Activated CD8-positive, alpha-beta T cell treated with anti-CD3 and anti-CD28 coated beads, Interleukin-2, amount 10 ng/mL, durations not matched to agents 7 days and 5 days (primary cell): ENCODE data around the gene OTUD1. TPM values are rescaled to one million over a fixed set of nuclear protein-coding genes. Genes with fewer than 3 reads are reported as not detected.

Source experiments
- ATAC-seq: fragments of 150-1000 bp; cut with Tn5 transposase; one replicate; pipeline ENCODE4 v1.10.0; 2021; ENCODE audit warnings: moderate library complexity
- CTCF ChIA-PET: fragments of 350-600 bp; sonication (Branson Sonifier 250); formaldehyde crosslinking; loops from one replicate; lab custom pipeline; 2021; ENCODE audit warnings: antibody characterized with exemption; lab: Charles Lee
- POLR2A ChIA-PET: fragments of 350-600 bp; sonication (Branson Sonifier 250); formaldehyde crosslinking; loops from one replicate; lab custom pipeline; 2021; ENCODE audit warnings: antibody characterized with exemption; lab: Charles Lee
- DNase-seq: peaks from one replicate; pipeline ENCODE4 v3.0.0-alpha.2; 2020
- H3K27ac Mint-ChIP-seq: one replicate; pipeline ENCODE4 v1.8.0; 2021; ENCODE audit warnings: mild to moderate bottlenecking, mixed read lengths
- H3K27me3 Mint-ChIP-seq: one replicate; pipeline ENCODE4 v1.8.0; 2021; ENCODE audit warnings: low read depth, mixed read lengths
- H3K36me3 Mint-ChIP-seq: one replicate; pipeline ENCODE4 v1.8.0; 2021; ENCODE audit warnings: low read depth, mixed read lengths
- H3K4me1 Mint-ChIP-seq: one replicate; pipeline ENCODE4 v1.8.0; 2021; ENCODE audit warnings: low read depth, mixed read lengths
- H3K4me3 Mint-ChIP-seq: one replicate; pipeline ENCODE4 v1.8.0; 2021; ENCODE audit warnings: mild to moderate bottlenecking, mixed read lengths
- H3K9me3 Mint-ChIP-seq: one replicate; pipeline ENCODE4 v1.8.0; 2022; ENCODE audit warnings: mixed read lengths; ENCODE audit not compliant: insufficient read depth
- total RNA-seq, 2 experiments: library from RNA; stranded (reverse); gene quantifications; one replicate each; pipeline ENCODE4 v1.2.3, GENCODE V29; 2021

The OTUD1 gene
- total RNA-seq, 2 experiments from 2014 or later: 8.4 to 8.9 TPM

DNA sequence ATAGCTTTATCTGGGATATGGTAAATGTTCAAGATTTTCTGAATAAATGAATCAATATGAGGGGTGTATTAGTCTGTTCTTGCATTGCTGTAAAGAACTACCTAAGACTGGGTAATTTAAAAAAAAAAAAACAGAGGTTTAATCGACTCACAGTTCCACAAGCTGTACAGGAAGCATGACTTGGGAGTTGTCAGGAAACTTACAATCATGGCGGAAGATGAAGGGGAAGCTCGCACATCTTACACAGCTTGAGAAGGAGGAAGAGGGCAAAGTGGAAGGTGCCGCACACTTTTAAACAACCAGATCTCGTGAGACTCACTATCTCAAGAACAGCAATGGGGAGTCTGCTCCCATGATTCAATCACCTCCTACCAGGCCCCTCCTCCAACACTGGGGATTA, 32.5 kb upstream of the OTUD1 start:
- DNase-seq (no peak), ATAC-seq (no peak)
- Mint-ChIP-seq H3K4me1 (no peaks in the 10 kb centered on the region), H3K27ac (no peak overlapping the region), H3K27me3 (no peaks in the 10 kb centered on the region), H3K36me3 (no peaks in the 10 kb centered on the region), H3K9me3 (no peaks in the 10 kb centered on the region), H3K4me3 (no peak overlapping the region)
- POLR2A ChIA-PET: interaction anchor here (0.6 kb wide), 1 partner anchor 687 kb away, joined by 3 read pairs; no protein-coding TSS in a partner anchor
- CTCF ChIA-PET: no interaction called here

DNA sequence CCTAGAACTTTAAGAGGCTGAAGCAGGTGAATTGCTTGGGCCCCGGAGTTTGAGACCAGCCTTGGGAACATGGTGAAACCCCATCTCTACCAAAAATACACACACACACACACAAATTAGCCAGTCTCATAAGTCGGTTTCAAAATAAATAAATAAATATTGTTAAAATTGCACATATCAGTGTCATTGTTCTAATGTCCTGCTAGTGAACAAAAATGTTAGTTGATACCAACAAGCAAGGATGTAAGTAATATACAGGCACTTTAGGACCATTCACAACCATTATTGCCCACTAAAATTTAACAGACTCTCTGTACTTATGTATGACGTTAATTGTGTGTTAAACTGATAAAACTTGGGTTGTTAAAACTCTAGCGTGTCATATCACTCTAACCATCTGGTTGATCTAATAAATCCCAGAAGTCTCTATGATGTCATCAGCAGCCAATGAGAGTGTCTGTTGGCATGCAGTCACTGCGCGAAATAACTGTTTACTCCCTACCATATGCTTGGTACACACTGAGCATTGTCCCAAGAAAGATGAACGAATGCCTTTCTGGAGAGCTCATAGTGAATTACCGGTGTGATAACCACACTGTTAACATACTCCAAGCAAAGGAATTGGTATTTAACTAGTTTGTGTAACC, 30.4 kb upstream of the OTUD1 start:
- H3K9me3 Mint-ChIP-seq: no peaks in the 10 kb centered on the region
- ATAC-seq (no peak), DNase-seq (no peak)
- H3K36me3 Mint-ChIP-seq: no peaks in the 10 kb centered on the region
- no peaks in the 10 kb centered on the region for H3K27me3 Mint-ChIP-seq
- H3K27ac Mint-ChIP-seq: no peak overlapping the region
- H3K4me1 Mint-ChIP-seq: peaks cover 4% of the 10 kb centered on the region
- no peak overlapping the region for H3K4me3 Mint-ChIP-seq
- ChIA-PET CTCF (no interaction called here), POLR2A (no interaction called here)

DNA sequence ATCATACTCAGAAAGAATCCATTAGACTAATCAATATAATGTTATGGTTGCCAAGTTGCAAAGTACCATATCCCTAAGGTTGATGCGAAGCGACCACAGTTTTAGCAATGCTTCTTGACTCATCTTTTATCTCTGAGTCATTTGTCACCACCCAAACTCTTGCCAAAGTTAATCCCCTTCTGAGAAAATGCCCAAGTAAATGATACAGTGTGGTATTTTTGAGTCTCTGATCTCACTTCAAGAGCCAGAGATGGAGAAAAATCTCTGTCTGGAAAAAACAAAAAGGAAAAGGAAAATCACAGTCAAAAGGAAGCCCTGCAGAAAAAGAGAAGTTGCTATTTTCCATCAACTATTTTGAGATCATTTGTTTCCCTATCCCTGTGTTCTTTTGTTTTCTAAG, 26.7 kb upstream of the OTUD1 start:
- H3K4me1 Mint-ChIP-seq: peaks cover 7% of the 10 kb centered on the region
- no peak for ATAC-seq
- no peak overlapping the region for H3K27ac Mint-ChIP-seq
- H3K36me3 Mint-ChIP-seq: no peaks in the 10 kb centered on the region
- CTCF ChIA-PET: no interaction called here
- POLR2A ChIA-PET: interaction anchor here (0.6 kb wide), 1 partner anchor 1915 kb away, joined by 3 read pairs; no protein-coding TSS in a partner anchor
- no peak for DNase-seq
- no peak overlapping the region for H3K4me3 Mint-ChIP-seq
- no peaks in the 10 kb centered on the region for H3K27me3 Mint-ChIP-seq
- H3K9me3 Mint-ChIP-seq: no peaks in the 10 kb centered on the region

DNA sequence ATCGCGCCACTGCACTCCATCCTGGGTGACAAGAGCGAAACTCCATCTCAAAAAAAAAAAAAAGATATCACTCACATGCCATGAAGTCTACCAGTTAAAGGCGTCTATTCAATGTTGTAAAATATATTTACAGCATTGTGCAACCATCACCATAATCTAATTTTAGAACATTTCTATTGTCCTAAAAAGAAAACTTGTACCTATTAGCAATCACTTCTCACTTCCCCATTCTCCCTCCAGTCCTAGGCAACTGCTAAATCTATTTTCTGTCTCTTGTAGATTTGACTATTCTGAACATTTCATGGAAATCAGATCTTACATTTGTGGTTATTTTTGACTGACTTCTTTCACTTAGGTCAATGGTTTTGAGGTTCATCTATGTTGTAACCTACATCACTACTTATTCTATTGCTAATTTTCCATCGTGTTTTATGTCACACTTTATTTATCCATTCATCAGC, 25.2 kb upstream of the OTUD1 start:
- no peak for ATAC-seq
- ChIA-PET POLR2A (no interaction called here), CTCF (no interaction called here)
- Mint-ChIP-seq H3K27ac (no peak overlapping the region), H3K27me3 (no peaks in the 10 kb centered on the region), H3K4me1 (peaks cover 7% of the 10 kb centered on the region), H3K4me3 (no peak overlapping the region), H3K9me3 (no peaks in the 10 kb centered on the region), H3K36me3 (no peaks in the 10 kb centered on the region)
- no peak for DNase-seq

GRCh38 chr10:23414658-23415057, 24.2 kb upstream of the OTUD1 start:
- Mint-ChIP-seq H3K9me3 (no peaks in the 10 kb centered on the region), H3K4me1 (peaks cover 7% of the 10 kb centered on the region), H3K4me3 (no peak overlapping the region), H3K27ac (no peak overlapping the region), H3K27me3 (no peaks in the 10 kb centered on the region), H3K36me3 (no peaks in the 10 kb centered on the region)
- DNase-seq: no peak
- POLR2A ChIA-PET: no interaction called here
- ATAC-seq: no peak
- CTCF ChIA-PET: interaction anchor here (1.3 kb wide), 1 partner anchor 23 kb away, joined by 4 read pairs; no protein-coding TSS in a partner anchor

- CTCF ChIA-PET: no interaction called here
- no peak overlapping the region for H3K27ac Mint-ChIP-seq
- H3K4me1 Mint-ChIP-seq: peaks cover 5% of the 10 kb centered on the region
- no peaks in the 10 kb centered on the region for H3K27me3 Mint-ChIP-seq
- H3K9me3 Mint-ChIP-seq: no peaks in the 10 kb centered on the region
- ATAC-seq: no peak
- no peak overlapping the region for H3K4me3 Mint-ChIP-seq
- H3K36me3 Mint-ChIP-seq: no peaks in the 10 kb centered on the region
- POLR2A ChIA-PET: no interaction called here
- DNase-seq: no peak
These were observed 21.6 kb upstream of the OTUD1 start for GRCh38 chr10:23417254-23417653.

- peaks cover 3% of the 10 kb centered on the region for H3K4me1 Mint-ChIP-seq
- POLR2A ChIA-PET: no interaction called here
- no peak for DNase-seq
- no peak for ATAC-seq
- no peaks in the 10 kb centered on the region for H3K36me3 Mint-ChIP-seq
- no peaks in the 10 kb centered on the region for H3K9me3 Mint-ChIP-seq
- no peak overlapping the region for H3K4me3 Mint-ChIP-seq
- peaks cover 2% of the 10 kb centered on the region for H3K27me3 Mint-ChIP-seq
- CTCF ChIA-PET: no interaction called here
- no peak overlapping the region for H3K27ac Mint-ChIP-seq
These were observed 20.7 kb upstream of the OTUD1 start for GRCh38 chr10:23418051-23418681.

DNA sequence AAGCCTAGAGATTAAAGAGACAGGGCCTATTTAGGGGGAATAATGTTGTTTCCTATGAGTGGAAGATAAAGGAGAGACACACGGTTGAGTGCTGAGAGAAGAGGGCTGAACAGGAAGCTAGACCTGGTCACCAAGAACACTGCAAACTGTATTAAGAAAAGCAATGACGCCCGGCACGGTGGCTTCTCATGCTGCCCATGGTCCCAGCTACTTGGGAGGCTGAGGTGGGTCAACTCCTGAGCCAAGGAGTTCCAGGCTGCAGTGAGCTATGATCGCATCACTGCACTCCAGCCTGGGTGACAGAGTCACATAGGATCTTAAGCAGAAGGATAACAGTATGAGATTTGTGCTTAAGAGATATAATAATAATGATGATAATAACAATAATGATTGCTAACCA, 19.7 kb upstream of the OTUD1 start:
- H3K4me3 Mint-ChIP-seq: no peak overlapping the region
- no peaks in the 10 kb centered on the region for H3K4me1 Mint-ChIP-seq
- no peak for DNase-seq
- no peak overlapping the region for H3K27ac Mint-ChIP-seq
- POLR2A ChIA-PET: no interaction called here
- CTCF ChIA-PET: no interaction called here
- no peaks in the 10 kb centered on the region for H3K36me3 Mint-ChIP-seq
- no peak for ATAC-seq
- no peaks in the 10 kb centered on the region for H3K9me3 Mint-ChIP-seq
- H3K27me3 Mint-ChIP-seq: peaks cover 2% of the 10 kb centered on the region

GRCh38 chr10:23419655-23420329, 19.1 kb upstream of the OTUD1 start:
- H3K36me3 Mint-ChIP-seq: no peaks in the 10 kb centered on the region
- peaks cover 2% of the 10 kb centered on the region for H3K27me3 Mint-ChIP-seq
- no peak overlapping the region for H3K4me3 Mint-ChIP-seq
- no peaks in the 10 kb centered on the region for H3K4me1 Mint-ChIP-seq
- no peak overlapping the region for H3K27ac Mint-ChIP-seq
- no peaks in the 10 kb centered on the region for H3K9me3 Mint-ChIP-seq
- DNase-seq (no peak), ATAC-seq (no peak)
- CTCF ChIA-PET: no interaction called here
- POLR2A ChIA-PET: no interaction called here

DNA sequence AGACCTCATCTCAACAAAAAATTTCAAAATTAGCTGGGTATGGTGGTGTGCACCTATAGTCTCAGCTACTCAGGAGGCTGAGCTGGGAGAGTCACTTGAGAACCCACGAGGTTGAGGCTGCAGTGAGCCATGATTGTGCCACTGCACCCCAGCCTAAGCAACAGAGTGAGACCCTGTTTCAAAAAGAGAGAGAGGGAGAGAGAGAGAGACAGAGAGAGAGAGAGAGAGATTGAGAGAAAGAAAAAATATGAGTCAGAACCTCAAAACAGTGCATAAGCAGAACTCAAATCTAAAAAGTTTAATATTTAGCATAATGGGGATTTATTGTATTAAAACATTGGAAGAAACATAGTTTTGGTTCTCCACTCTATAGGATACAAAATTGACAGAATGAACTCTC, 17.5 kb upstream of the OTUD1 start:
- POLR2A ChIA-PET: no interaction called here
- ATAC-seq: no peak

DNA sequence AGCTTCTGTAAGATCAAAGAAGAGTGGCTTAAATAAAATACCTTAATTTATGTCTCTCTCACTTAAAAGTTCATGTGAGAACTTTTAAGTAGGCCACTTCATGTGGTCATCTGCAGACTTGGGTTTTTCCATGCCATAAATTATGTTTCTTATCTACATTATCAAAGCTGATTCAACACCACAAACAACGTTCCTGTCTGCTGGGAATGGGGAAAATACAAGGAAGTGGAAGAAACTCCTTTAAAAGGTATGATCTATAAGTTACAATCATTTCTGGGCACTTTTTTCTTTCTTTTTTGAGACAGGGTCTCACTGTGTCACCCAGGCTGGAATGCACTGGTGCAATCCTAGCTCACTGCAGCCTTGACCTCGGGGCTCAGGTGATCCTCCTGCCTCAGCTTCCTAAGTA, 16.9 kb upstream of the OTUD1 start:
- no peak for DNase-seq
- H3K9me3 Mint-ChIP-seq: no peaks in the 10 kb centered on the region
- H3K27me3 Mint-ChIP-seq: peaks cover 2% of the 10 kb centered on the region
- H3K36me3 Mint-ChIP-seq: no peaks in the 10 kb centered on the region
- H3K4me3 Mint-ChIP-seq: no peak overlapping the region
- H3K27ac Mint-ChIP-seq: no peak overlapping the region
- CTCF ChIA-PET: no interaction called here
- no peaks in the 10 kb centered on the region for H3K4me1 Mint-ChIP-seq
- POLR2A ChIA-PET: no interaction called here
- ATAC-seq: no peak

More for the DNA sequence above, 17.5 kb upstream of the OTUD1 start:
- H3K4me1 Mint-ChIP-seq: no peaks in the 10 kb centered on the region
- no peaks in the 10 kb centered on the region for H3K36me3 Mint-ChIP-seq
- no peak overlapping the region for H3K4me3 Mint-ChIP-seq
- peaks cover 2% of the 10 kb centered on the region for H3K27me3 Mint-ChIP-seq
- CTCF ChIA-PET: no interaction called here
- H3K9me3 Mint-ChIP-seq: no peaks in the 10 kb centered on the region
- H3K27ac Mint-ChIP-seq: no peak overlapping the region
- no peak for DNase-seq

DNA sequence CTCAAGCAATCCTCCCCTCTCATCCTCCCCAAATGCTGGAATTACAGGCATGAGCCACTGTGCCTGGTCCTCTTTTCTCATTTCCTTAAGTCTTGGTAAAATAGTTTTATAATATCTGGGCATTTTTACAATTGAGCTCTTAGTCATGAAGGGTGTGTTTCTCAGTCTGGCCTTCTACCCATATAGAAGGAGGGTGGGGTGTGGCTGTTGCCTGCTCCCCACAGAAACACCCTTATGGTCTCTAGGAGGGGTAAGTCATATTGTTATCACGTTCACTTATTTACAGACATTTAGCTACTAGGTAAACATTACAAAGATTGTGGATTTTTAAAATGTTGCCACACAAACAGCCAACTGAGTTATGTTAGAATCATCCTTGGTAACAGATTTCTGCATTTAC, 6.7 kb upstream of the OTUD1 start:
- ChIA-PET POLR2A (no interaction called here), CTCF (interaction anchor here (0.7 to 0.8 kb wide), 3 partner anchors 16 to 117 kb away, joined by 3 to 4 read pairs (median 3); no protein-coding TSS in a partner anchor)
- Mint-ChIP-seq H3K4me3 (no peak overlapping the region), H3K36me3 (no peaks in the 10 kb centered on the region), H3K4me1 (peaks cover 3% of the 10 kb centered on the region), H3K27ac (no peak overlapping the region), H3K9me3 (no peaks in the 10 kb centered on the region), H3K27me3 (peaks cover 4% of the 10 kb centered on the region)
- DNase-seq: no peak
- ATAC-seq: no peak
